GM21786 (cell line): ENCODE measurements around the gene XYLT2.
"Not testable (repeated sequence)": the region's sequence is repeated elsewhere in the genome, so short reads cannot be mapped to it uniquely, and the experiment has no call there.

Experiments used
- ATAC-seq: cut with Tn5 transposase; IDR thresholded peaks from one replicate; pipeline ENCODE4 v1.9.1; 2021; ENCODE audit not compliant: unreplicated experiment

Gene XYLT2

DNA sequence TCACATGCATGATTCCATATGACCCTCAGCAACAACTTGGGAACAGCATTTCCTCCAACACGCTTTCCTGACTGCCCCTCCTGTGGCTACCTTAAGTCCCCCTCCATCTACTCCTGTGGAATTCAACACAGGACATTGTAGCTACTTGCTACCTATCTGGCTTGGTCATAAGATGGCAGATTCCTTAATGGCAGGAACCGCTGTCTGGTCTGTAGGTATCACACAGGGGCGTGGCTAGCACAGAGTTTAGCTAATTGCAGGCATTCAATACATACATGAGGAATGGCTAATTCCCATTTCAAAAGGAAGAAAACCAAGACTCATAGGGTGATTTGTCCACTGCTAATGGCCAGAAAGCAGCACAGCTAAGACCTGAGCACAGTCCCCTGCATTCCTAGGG is 42.8 kb downstream of the XYLT2 start:
- no peak for ATAC-seq

DNA sequence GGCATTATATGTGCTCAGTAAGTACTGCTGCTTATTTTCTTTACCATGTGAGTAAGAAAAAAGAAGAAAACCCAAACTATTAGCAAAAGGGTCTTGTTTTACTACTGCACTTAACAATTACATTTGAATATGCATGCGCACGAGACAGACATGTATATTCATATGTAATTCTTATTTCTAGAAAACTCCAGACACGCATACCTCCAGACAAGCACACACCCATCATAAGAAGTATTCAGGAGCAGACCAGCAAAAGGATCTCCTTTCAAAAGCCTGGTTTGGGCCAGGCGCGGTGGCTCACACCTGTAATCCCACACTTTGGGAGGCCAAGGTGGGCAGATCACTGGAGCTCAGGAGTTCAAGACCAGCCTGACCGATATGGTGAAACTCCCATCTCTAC is 43.6 kb downstream of the XYLT2 start:
- ATAC-seq, result no peak

DNA sequence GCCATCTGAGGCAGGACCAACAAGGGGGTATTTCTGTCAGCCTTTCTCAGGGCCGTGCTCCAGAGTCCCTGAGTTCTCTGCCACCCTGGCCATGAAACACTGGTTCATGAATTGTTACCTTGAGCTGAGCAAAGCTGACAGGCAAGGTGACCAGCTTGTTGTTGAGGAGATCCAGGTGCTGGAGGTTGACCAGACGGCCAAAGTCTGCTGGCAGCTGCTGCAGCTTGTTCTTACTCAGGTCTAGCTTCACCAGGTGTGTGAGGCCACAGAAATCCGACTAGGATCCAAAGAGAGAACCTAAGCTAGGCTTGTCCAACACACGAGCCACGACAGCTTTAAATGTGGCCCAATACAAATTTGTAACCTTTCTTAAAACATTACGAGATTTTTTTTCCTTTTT is 46.7 kb downstream of the XYLT2 start:
- ATAC-seq, result no peak

DNA sequence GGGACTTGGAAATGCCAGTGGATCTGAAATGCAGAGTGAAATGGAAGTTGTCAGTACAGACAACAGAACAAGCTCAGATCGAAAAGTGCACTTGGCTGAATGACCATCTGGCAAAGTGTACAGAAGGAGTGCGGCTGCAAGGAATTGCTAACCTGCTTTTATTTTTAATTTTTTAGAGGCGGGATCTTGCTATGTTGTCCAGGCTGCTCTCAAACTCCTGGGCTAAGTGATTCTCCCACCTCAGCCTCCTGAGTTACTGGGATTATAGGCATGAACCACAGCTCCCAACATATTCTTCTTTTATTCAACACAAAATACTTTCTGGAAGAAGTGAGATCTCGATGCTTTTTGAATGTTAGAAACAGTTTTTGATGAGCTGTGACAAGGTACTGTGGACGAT is 47.8 kb downstream of the XYLT2 start:
- ATAC-seq, result no peak

DNA sequence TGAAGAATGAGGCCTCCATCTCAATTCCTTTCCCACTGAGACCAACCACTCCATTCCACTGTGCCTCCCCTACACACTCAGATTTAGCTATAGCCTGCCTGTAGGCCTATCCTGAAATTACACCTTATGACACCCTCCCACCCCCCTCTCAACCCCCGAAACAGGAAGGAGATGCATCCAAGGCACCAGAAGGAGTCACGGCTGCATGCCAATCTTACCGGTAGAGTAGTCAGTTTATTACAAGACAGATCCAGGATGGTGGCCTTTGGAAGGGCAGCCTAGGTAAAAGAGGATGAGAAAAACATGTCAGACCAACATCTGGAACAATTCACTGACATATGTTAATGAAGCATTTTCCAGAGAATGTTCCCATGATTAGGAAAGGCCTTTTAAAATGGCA is 48.8 kb downstream of the XYLT2 start:
- ATAC-seq, result no peak

DNA sequence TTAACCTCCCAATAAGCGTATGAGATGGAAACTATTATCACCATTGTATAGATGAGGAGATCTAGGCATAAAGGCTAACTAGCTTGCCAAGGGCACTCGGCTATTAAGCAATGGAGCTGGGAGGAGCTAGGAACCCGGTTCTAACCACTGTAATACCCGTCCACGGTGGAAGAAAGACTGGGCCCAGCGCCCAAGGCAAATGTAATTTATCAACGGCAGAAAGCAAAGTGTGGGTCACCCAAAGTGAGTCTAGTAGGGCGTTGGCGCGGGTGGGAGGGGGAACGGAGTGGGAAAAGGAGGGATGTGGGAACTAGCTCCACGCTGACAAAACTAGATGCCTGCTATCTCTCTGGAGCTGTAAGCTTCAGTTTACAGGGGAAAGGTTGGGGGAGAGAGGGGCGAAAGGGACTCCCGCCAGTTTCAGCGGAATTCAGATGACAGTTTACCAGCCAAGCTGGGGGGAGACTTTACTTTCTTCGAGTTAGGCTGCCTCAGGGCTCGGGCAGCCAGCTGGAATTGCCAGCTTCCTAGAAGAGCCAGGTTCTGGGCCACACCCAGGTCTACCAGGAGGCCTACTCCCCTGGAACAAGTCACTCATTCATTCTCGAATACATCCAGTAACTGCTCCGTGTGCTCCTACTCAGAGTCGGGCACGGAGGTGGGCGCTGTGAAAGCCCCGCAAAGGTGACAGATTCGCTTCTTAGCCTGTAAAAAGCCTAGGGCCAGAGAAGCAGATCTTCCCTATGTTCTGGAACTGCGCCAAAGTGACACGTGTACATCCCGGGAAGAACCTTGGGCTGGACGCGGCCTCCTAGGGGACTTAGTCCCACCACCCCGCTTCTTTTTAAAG is 50.6 kb downstream of the XYLT2 start:
- ATAC-seq, result no peak

DNA sequence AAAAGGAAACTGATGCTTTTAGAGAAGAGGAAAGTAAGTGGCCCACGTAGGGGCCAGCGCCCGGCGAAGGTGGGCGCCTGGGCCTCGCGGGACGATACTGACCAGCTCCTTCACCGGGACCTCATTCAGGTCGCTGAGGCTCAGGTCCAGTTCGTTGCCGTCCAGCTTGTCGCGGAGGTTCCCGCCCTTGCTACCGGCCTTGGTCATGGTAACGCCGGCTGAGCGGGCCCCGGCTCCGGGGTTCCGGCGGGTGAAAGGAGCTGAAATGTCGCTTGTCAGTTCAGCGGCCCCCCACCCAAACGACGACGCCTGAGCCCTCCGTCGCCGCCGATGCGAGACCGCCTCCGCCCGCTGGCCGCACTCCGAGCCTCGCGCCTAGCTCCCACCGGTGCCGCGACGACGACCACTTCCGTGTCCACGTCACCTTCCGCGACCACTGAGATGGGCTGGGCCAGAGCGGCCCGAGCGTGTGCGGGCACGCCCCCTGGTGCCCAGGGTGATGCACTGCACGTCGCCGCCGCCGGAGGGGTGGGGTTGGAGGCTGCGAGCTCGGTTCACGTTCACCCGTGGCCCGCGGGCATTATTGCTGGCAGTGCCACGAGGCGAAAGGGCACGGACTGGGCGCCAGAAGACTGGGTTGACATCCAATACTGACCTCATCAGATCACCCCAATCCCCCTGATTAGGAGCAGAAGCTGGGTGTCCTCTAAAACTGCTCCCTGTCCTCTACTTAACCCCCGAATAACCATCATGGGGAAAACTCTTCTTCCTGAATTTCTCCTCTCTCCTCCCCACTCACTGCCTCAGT is 51.4 kb downstream of the XYLT2 start, which contains the start of gene LRRC59:
Gene LRRC59 (minus strand): TSS at position 413 of the 808 bp plus-strand sequence. CDS start 206 bp downstream, at position 207.
- ATAC-seq, result peak; percentile 86

DNA sequence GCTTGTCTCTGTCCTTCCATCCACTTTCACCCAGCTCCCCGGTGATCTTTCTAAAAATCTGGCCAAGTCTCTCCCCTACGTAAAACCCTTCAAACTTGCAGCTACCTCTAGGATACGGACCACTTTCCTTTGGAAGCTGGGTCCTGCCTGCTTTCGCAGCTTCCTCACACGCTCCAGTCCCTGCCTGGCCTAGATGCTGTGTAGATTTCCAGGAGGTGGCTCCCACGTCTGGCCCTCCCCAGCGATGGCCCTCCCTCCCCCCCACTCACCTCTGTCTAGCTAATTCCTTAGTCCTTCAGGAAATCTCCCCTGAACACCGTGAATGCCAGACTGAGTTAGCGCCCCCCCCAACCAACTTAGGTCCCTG is 52.0 kb downstream of the XYLT2 start:
- no peak for ATAC-seq

DNA sequence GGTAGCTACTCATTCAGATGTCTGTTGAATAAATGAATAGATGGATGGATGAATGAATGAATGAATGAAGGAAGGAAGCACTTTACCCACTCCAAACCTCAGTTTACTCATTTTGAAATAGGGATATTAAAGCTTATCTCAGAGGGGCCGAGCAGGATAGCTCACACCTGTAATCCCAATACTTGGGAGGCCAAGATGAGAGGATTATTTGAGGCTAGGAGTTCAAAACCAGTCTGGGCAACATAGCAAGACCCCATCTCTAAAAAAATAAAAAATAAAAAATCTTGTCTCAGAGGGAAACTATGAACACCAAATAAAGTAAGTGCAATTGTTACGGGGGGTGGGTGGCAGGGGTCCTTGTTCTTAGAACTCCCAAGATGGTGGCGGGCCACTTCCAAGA is 52.7 kb downstream of the XYLT2 start:
- not testable (repeated sequence) for ATAC-seq

DNA sequence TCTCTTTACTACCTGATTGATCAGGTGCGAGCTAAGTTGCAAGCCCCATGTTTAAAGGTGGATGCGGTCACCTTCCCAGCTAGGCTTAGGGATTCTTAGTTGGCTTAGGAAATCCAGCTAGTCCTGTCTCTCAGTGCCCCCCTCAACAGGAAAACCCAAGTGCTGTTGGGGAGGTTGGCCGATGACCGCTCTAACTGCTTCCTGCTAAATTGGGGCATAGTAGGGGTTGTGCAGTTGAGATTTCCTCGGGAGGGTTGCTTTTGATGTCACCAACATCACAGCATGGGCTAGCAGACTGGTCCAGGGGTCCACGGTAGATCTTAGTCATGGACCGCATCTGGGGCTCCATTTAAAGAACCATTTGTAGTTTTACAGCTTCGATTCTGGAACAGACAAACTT is 53.7 kb downstream of the XYLT2 start:
- ATAC-seq, result not testable (repeated sequence)

DNA sequence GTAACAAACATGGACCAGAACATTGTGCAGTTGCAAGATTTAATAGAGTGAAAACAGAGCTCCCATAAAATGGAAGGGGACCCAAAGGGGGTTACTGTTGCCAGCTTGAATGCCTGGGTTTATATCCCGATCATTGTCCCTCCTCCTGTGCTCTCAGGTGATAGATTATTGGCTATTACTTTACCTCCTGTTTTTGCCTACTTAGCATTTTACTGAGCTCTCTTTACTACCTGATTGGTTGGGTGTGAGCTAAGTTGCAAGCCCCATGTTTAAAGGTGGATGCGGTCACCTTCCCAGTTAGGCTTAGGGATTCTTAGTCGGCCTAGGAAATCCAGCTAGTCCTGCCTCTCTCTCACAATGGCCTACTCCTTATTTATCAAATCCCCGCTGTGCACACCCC is 59.4 kb downstream of the XYLT2 start:
- ATAC-seq, result not testable (repeated sequence)

DNA sequence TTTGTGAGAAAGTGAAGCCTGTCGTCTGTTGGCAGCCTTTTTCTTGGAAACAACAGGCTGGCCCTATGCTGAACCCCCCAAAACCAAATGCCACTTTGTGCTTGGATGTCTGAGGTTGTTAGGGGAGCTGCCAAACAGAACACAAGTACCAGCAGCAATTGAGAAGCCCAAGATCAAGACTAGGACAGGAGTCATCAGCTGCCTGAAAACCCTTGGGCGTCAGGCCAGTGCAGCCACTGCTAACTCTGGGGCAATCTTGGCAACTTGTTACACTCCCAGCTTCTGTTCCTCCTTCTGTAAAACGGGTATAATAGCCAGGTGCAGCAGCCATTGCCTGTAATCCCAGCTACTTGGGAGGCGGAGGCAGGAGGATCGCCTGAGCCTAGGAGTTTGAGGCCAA is 60.7 kb downstream of the XYLT2 start:
- ATAC-seq, result no peak

DNA sequence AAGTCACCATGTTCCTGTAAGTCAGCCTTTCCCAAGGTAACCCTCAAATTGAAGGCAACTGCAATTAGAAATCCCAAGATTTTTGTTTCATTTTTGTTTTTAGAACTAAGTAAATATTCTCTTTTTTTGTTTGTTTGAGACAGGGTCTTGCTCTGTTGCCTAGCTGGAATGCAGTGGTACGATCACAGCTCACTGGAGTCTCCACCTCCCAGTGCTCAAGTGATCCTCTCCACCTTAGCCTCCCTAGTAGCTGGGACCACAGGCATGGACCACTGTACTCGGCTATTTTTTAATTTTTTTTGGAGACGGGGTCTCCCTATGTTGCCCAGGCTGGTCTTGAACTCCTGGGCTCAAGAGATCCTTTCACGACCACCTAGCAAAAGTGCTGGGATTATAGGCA is 62.0 kb downstream of the XYLT2 start:
- no peak for ATAC-seq
